Panc1 (cell line): Measurements from ENCODE around the gene MYRIP. TPM values are rescaled to one million over a fixed set of nuclear protein-coding genes. Genes with fewer than 3 reads are reported as not detected.

Experiments used
- ATAC-seq: fragments of 200-7000 bp; cut with Tn5 transposase; 2 replicates; pipeline ENCODE4 v1.9.1; 2020; ENCODE audit warnings: mild to moderate bottlenecking, moderate library complexity
- BruUV-seq: library from RNA; stranded (reverse); fragments of 400-500 nt; replicated peaks from 2 replicates; lab custom pipeline; 2021; lab: Mats Ljungman, UMichigan
- CTCF ChIA-PET: fragments of 300-600 bp; sonication (Branson Sonifier 250); formaldehyde crosslinking; loops from one replicate; lab custom pipeline; 2022; ENCODE audit warnings: antibody characterized with exemption; lab: Charles Lee
- POLR2A ChIA-PET: fragments of 300-600 bp; sonication (Branson Sonifier 250); formaldehyde crosslinking; loops from one replicate; lab custom pipeline; 2022; ENCODE audit warnings: antibody characterized with exemption; lab: Charles Lee
- DNase-seq: peaks from one replicate; pipeline ENCODE4 v3.0.0-alpha.2; 2010; ENCODE audit warnings: low read depth, low spot score
- H3K27ac ChIP-seq: 2 replicates; pipeline ENCODE4 v1.5.1; 2011; ENCODE audit warnings: mild to moderate bottlenecking, low read length, inconsistent platforms
- H3K27me3 ChIP-seq: fragments of 200-500 bp; sonication (Bioruptor generic); 2 replicates; pipeline ENCODE4 v1.6.0; 2014; ENCODE audit warnings: low read length, inconsistent platforms; ENCODE audit not compliant: control insufficient read depth, insufficient read depth
- H3K36me3 ChIP-seq: fragments of 200-500 bp; sonication (Bioruptor generic); 2 replicates; pipeline ENCODE4 v1.5.1; 2014; ENCODE audit warnings: inconsistent platforms, mild to moderate bottlenecking, low read length, moderate library complexity; ENCODE audit not compliant: control insufficient read depth, insufficient read depth
- H3K4me1 ChIP-seq: 2 replicates; pipeline ENCODE4 v1.5.1; 2011; ENCODE audit warnings: inconsistent platforms, mild to moderate bottlenecking, low read length, moderate library complexity; ENCODE audit not compliant: control insufficient read depth, insufficient read depth
- H3K4me3 ChIP-seq, 2 experiments: 2 replicates each; pipeline ENCODE4 v1.5.1; 2011 to 2012; ENCODE audit warnings: low read depth in 2 of 2, low read length in 2 of 2, mild to moderate bottlenecking in 2 of 2, inconsistent platforms in 1 of 2, moderate library complexity in 1 of 2
- H3K9me3 ChIP-seq: fragments of 200-500 bp; sonication (Bioruptor generic); 2 replicates; pipeline ENCODE4 v1.5.1; 2014; ENCODE audit warnings: low read depth, mild to moderate bottlenecking, inconsistent platforms, low read length, moderate library complexity; ENCODE audit not compliant: control insufficient read depth, insufficient read depth
- POLR2AphosphoS5 ChIP-seq: IDR thresholded peaks from 2 replicates; pipeline ENCODE4 v1.6.1; 2012; ENCODE audit warnings: mild to moderate bottlenecking, low read depth, low read length, moderate library complexity
- SIN3A ChIP-seq: IDR thresholded peaks from 2 replicates; pipeline ENCODE4 v1.6.1; 2012; ENCODE audit warnings: low read depth, mild to moderate bottlenecking, low read length, moderate library complexity, borderline replicate concordance; ENCODE audit not compliant: insufficient read depth
- TCF7L2 ChIP-seq: IDR thresholded peaks from 2 replicates; pipeline ENCODE4 v1.6.1; 2011; ENCODE audit warnings: mild to moderate bottlenecking, low read depth, low read length, inconsistent platforms
- in situ Hi-C: cut with HindIII; loops from 2 replicates; pipeline ENCODE4 v1.10.0; 2016; ENCODE audit warnings: low sequenced_read_pairs, low pct_unique_long_range_greater_than_20kb
- intact Hi-C: fragments of 100-400 bp; cut with micrococcal nuclease; formaldehyde crosslinking; loops from one replicate; pipeline ENCODE4 v1.10.0; 2022; ENCODE audit not compliant: unreplicated experiment
- total RNA-seq: library from RNA; stranded (reverse); gene quantifications from one replicate; pipeline ENCODE4 v1.2.1, GENCODE V29; 2021; ENCODE audit not compliant: unreplicated experiment
- TF ChIP-seq, protein P1 (sequence below): fragments of 450-650 bp; IDR thresholded peaks from 2 replicates; pipeline ENCODE4 v1.5.1; 2017; ENCODE audit warnings: mild to moderate bottlenecking
- TF ChIP-seq, protein P2 (sequence below), 2 experiments: IDR thresholded peaks; 2 replicates each; pipeline ENCODE4 v1.6.1; 2011 to 2012; ENCODE audit warnings: low read depth in 2 of 2, control low read depth in 1 of 2, low read length in 1 of 2, mild to moderate bottlenecking in 1 of 2, moderate library complexity in 1 of 2; ENCODE audit not compliant: insufficient read depth in 1 of 2

The MYRIP gene
- total RNA-seq, 1 experiment from 2014 or later = 0.59 TPM

- H3K27me3 ChIP-seq = no peaks in the 10 kb centered on the region
- H3K27ac ChIP-seq = no peak overlapping the region
- H3K4me1 ChIP-seq = no peaks in the 10 kb centered on the region
- no TSS peak for BruUV-seq
- ChIA-PET CTCF (no interaction called here), POLR2A (no interaction called here)
- intact Hi-C loops (no loop called here), in situ Hi-C loops (no loop called here)
- H3K9me3 ChIP-seq = no peaks in the 10 kb centered on the region
- ATAC-seq (peak; percentile 51; the same call in 1 of the 2 replicates), DNase-seq (peak; percentile 20)
- no peaks in the 10 kb centered on the region for H3K36me3 ChIP-seq
- TF ChIP-seq SIN3A = no peak
- TF ChIP-seq, protein P1, sequence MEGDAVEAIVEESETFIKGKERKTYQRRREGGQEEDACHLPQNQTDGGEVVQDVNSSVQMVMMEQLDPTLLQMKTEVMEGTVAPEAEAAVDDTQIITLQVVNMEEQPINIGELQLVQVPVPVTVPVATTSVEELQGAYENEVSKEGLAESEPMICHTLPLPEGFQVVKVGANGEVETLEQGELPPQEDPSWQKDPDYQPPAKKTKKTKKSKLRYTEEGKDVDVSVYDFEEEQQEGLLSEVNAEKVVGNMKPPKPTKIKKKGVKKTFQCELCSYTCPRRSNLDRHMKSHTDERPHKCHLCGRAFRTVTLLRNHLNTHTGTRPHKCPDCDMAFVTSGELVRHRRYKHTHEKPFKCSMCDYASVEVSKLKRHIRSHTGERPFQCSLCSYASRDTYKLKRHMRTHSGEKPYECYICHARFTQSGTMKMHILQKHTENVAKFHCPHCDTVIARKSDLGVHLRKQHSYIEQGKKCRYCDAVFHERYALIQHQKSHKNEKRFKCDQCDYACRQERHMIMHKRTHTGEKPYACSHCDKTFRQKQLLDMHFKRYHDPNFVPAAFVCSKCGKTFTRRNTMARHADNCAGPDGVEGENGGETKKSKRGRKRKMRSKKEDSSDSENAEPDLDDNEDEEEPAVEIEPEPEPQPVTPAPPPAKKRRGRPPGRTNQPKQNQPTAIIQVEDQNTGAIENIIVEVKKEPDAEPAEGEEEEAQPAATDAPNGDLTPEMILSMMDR = no peak
- no peak for TF ChIP-seq TCF7L2
- TF ChIP-seq, protein P2, sequence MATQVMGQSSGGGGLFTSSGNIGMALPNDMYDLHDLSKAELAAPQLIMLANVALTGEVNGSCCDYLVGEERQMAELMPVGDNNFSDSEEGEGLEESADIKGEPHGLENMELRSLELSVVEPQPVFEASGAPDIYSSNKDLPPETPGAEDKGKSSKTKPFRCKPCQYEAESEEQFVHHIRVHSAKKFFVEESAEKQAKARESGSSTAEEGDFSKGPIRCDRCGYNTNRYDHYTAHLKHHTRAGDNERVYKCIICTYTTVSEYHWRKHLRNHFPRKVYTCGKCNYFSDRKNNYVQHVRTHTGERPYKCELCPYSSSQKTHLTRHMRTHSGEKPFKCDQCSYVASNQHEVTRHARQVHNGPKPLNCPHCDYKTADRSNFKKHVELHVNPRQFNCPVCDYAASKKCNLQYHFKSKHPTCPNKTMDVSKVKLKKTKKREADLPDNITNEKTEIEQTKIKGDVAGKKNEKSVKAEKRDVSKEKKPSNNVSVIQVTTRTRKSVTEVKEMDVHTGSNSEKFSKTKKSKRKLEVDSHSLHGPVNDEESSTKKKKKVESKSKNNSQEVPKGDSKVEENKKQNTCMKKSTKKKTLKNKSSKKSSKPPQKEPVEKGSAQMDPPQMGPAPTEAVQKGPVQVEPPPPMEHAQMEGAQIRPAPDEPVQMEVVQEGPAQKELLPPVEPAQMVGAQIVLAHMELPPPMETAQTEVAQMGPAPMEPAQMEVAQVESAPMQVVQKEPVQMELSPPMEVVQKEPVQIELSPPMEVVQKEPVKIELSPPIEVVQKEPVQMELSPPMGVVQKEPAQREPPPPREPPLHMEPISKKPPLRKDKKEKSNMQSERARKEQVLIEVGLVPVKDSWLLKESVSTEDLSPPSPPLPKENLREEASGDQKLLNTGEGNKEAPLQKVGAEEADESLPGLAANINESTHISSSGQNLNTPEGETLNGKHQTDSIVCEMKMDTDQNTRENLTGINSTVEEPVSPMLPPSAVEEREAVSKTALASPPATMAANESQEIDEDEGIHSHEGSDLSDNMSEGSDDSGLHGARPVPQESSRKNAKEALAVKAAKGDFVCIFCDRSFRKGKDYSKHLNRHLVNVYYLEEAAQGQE (IDR thresholded peaks at IDR 0.05; ENCODE audit: insufficient read depth in 1 of 2, low read depth in 2 of 2, low read length in 1 of 2) = no peak
- no peak for TF ChIP-seq POLR2AphosphoS5
- no peak overlapping the region for H3K4me3 ChIP-seq
Observed at GRCh38 chr3:40137591-40138295, 328.3 kb downstream of the MYRIP start.

DNA sequence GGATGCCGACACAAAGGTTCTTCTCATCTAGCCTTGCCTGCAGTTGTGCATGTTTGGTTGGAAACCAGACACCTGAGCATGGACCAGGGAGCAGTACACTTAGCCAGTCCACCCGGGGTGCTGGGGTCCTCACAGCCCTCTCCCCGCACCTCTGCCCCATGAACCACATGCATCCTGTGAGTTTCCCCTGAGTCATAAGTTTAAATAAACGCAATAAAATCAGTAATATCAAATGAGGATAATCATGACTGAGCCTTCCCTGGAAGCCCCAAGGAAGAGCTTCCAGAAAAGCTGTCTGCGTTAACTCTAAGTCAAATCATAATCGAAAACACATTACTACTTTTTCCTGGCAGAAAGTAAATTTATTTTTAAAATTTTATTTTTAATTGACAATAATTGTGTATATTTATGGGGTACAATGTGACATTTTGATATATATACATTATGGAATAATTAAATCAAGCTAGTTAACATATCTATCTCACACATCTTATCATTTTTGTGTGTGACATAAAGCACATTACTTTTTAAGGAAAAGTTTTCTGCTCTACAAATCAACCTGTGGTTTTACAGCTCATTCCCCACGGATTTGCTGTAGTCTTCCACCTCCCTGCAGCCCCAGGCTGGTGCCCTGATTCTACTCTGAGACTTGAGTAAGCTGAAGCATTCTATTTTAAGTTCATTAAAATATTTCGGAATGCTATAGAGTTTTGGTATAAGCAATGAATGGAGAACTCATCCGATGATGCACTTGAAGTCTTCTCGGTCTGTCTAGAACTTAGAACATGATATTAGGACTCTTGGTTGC is 334.1 kb downstream of the MYRIP start:
- Histone ChIP-seq H3K4me3 (no peak overlapping the region), H3K27me3 (no peaks in the 10 kb centered on the region), H3K36me3 (no peaks in the 10 kb centered on the region), H3K27ac (no peak overlapping the region), H3K4me1 (no peaks in the 10 kb centered on the region), H3K9me3 (no peaks in the 10 kb centered on the region)
- intact Hi-C loops (no loop called here), in situ Hi-C loops (no loop called here)
- no TSS peak for BruUV-seq
- CTCF ChIA-PET = no interaction called here
- TF ChIP-seq, protein P1 = no peak
- TF ChIP-seq SIN3A (no peak), POLR2AphosphoS5 (no peak), TCF7L2 (no peak)
- TF ChIP-seq, protein P2 (IDR thresholded peaks at IDR 0.05; ENCODE audit: insufficient read depth in 1 of 2, low read depth in 2 of 2, low read length in 1 of 2) = no peak
- POLR2A ChIA-PET = no interaction called here
- DNase-seq (no peak), ATAC-seq (no peak)
